HepG2 (cell line): Measurements from ENCODE around the gene PTX4. TPM values are rescaled to one million over a fixed set of nuclear protein-coding genes. Genes with fewer than 3 reads are reported as not detected.

Experiments
- HDAC1 ChIP-seq: sonication (generic); formaldehyde crosslinking; IDR thresholded peaks from 2 replicates; pipeline ENCODE4 v1.5.1; 2020; ENCODE audit warnings: mild to moderate bottlenecking, missing genetic modification reagents
- HHEX ChIP-seq: IDR thresholded peaks from 2 replicates; pipeline ENCODE4 v1.6.1; 2016; ENCODE audit warnings: control low read depth
- HOXA9 ChIP-seq: sonication (generic); formaldehyde crosslinking; IDR thresholded peaks from 2 replicates; pipeline ENCODE4 v1.8.1; 2022; ENCODE audit warnings: missing genetic modification reagents, mild to moderate bottlenecking, moderate library complexity, borderline replicate concordance
- JUN ChIP-seq: sonication (generic); formaldehyde crosslinking; IDR thresholded peaks from 2 replicates; pipeline ENCODE4 v1.4.0; 2020; ENCODE audit warnings: mild to moderate bottlenecking, missing genetic modification reagents
- KDM3A ChIP-seq: IDR thresholded peaks from 2 replicates; pipeline ENCODE4 v1.6.1; 2018; ENCODE audit warnings: low read depth, missing compliant biosample characterization
- MIER2 ChIP-seq: IDR thresholded peaks from 2 replicates; pipeline ENCODE4 v1.6.1; 2016; ENCODE audit warnings: missing biosample characterization, missing genetic modification reagents
- NFAT5 ChIP-seq: sonication (generic); formaldehyde crosslinking; IDR thresholded peaks from 2 replicates; pipeline ENCODE4 v1.4.0; 2020; ENCODE audit warnings: missing genetic modification reagents
- NR0B2 ChIP-seq: sonication (generic); formaldehyde crosslinking; IDR thresholded peaks from 2 replicates; pipeline ENCODE4 v1.4.0; 2020; ENCODE audit warnings: mild to moderate bottlenecking, missing genetic modification reagents
- PAF1 ChIP-seq: IDR thresholded peaks from 2 replicates; pipeline ENCODE4 v1.6.1; 2016; ENCODE audit warnings: missing genetic modification reagents, missing compliant biosample characterization
- RBM22 ChIP-seq: fragments of 200-400 bp; formaldehyde crosslinking; optimal IDR thresholded peaks from 2 replicates; pipeline ENCODE3; 2017; ENCODE audit warnings: mild to moderate bottlenecking, low read length, moderate library complexity
- RFX5 ChIP-seq: IDR thresholded peaks from 2 replicates; pipeline ENCODE4 v1.6.1; 2011; ENCODE audit warnings: low read depth, low read length, improper control_type of control experiment
- RXRA ChIP-seq: sonication (generic); formaldehyde crosslinking; IDR thresholded peaks from 2 replicates; pipeline ENCODE4 v1.5.1; 2020; ENCODE audit warnings: missing genetic modification reagents
- SIX1 ChIP-seq: sonication (generic); formaldehyde crosslinking; IDR thresholded peaks from 2 replicates; pipeline ENCODE4 v1.4.0; 2020; ENCODE audit warnings: missing genetic modification reagents, borderline replicate concordance
- TCF7L2 ChIP-seq: IDR thresholded peaks from 2 replicates; pipeline ENCODE4 v1.6.1; 2011; ENCODE audit warnings: mild to moderate bottlenecking, low read depth, low read length, moderate library complexity
- U2AF1 ChIP-seq: fragments of 200-400 bp; formaldehyde crosslinking; optimal IDR thresholded peaks from 2 replicates; pipeline ENCODE3; 2017; ENCODE audit warnings: mild to moderate bottlenecking, low read depth, low read length
- ZBTB46 ChIP-seq: sonication (generic); formaldehyde crosslinking; IDR thresholded peaks from 2 replicates; pipeline ENCODE4 v1.4.0; 2020; ENCODE audit warnings: mild to moderate bottlenecking, missing genetic modification reagents, borderline replicate concordance
- ZGPAT ChIP-seq: IDR thresholded peaks from 2 replicates; pipeline ENCODE4 v1.6.1; 2016; ENCODE audit warnings: mild to moderate bottlenecking
- ZNF337 ChIP-seq: sonication (generic); formaldehyde crosslinking; IDR thresholded peaks from 2 replicates; pipeline ENCODE4 v1.5.1; 2020; ENCODE audit warnings: missing genetic modification reagents, low read depth, mild to moderate bottlenecking, borderline replicate concordance
- ZNF501 ChIP-seq: sonication (generic); formaldehyde crosslinking; IDR thresholded peaks from 2 replicates; pipeline ENCODE4 v1.5.1; 2020; ENCODE audit warnings: mild to moderate bottlenecking, moderate library complexity, missing genetic modification reagents
- ZNF572 ChIP-seq: sonication (generic); formaldehyde crosslinking; IDR thresholded peaks from 2 replicates; pipeline ENCODE4 v1.5.1; 2020; ENCODE audit warnings: mild to moderate bottlenecking, missing genetic modification reagents
- ZNF709 ChIP-seq: sonication (generic); formaldehyde crosslinking; IDR thresholded peaks from 2 replicates; pipeline ENCODE4 v1.5.0; 2020; ENCODE audit warnings: mild to moderate bottlenecking, missing genetic modification reagents
- ZNF724P ChIP-seq: sonication (generic); formaldehyde crosslinking; IDR thresholded peaks from 2 replicates; pipeline ENCODE4 v1.8.0; 2022; ENCODE audit warnings: missing genetic modification reagents, borderline replicate concordance
- polyA plus RNA-seq, 8 experiments: library from polyadenylated mRNA; depleted of rRNA in 3 of 8; stranded (reverse) in 7 of 8; unstranded in 1 of 8; fragments of >200 nt; fragmentation: Illumina TruSeq in 4 of 8; extraction: Trizol in 4 of 8; gene quantifications; 2 replicates each; pipeline versions ENCODE4 v1.2.1 to v1.2.3, GENCODE V29; 2011 to 2016; ENCODE audit warnings: low read depth in 4 of 8, missing spikeins in 1 of 8, mixed read lengths in 1 of 8; ENCODE audit not compliant: insufficient read depth in 1 of 8
- total RNA-seq, 5 experiments: library from RNA; depleted of rRNA; stranded (reverse); fragments of >200 nt; fragmentation: Illumina TruSeq; extraction: Trizol; gene quantifications; 2 replicates each; pipeline ENCODE4 v1.2.3, GENCODE V29; 2016; ENCODE audit warnings: low read depth in 1 of 5

PTX4 gene
- total and polyA plus RNA-seq, 2 of the 13 experiments (the other 11 are each of a cell fraction or from before 2014, with no cell fraction given): 0.04 TPM; not detected in 1

DNA sequence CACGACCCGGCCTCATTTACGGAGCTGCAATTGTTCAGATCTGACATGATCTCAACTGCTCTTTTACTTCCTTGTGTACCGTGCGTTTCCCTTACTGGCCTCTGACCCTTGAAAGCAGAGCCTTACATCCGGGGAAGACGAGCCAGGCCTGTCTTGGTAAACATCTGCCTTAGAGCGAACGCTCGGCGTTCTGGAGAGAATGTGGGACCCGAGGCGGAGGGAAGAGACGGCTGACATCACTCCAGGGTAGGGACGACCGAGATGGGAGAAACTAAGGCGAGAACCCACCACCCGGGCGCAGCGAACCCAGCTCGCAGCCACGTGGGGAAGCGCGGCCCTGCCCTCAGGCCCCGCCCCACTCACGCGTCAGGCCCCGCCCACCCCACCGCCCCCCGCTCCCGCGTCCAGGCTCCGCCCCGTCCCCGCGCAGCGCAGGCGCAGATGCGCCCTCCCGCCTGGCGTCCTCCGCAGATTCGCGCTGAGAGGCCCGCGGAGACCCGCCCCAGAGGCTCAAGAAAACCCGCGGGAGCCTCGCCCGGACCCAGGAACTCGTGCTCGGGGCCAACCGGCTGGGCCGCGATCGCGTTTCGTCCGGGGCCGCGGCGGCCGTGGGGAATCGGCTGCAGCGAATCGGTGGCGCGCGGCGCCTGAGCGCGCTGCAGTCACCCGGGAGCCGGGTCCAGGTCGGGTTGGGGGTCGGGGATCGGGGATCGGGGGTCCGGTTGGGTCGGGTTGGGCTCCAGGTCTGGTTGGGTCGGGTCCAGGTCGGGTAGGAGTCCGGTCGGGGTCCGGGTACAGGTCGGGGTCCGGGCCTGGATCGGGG lies 4.4 kb upstream of the PTX4 start, which contains the start of gene TELO2 (continued):
- TF ChIP-seq NR0B2 (CRISPR knock-in tag): peak; percentile 45; the same call in 1 of the 2 replicates
- TF ChIP-seq ZGPAT (CRISPR knock-in tag): peak; percentile 77; the same call in 1 of the 2 replicates
- peak; percentile 87 for TF ChIP-seq HDAC1 (CRISPR knock-in tag)
- TF ChIP-seq KDM3A (CRISPR knock-in tag): no peak; the same call in 1 of the 2 replicates
- no peak for TF ChIP-seq U2AF1
- TF ChIP-seq PAF1 (CRISPR knock-in tag): no peak
- no peak; the same call in 1 of the 2 replicates for TF ChIP-seq NFAT5 (CRISPR knock-in tag)
- no peak for TF ChIP-seq ZBTB46 (CRISPR knock-in tag)
- no peak for TF ChIP-seq SIX1 (CRISPR knock-in tag)
- no peak for TF ChIP-seq HOXA9 (CRISPR knock-in tag)
- no peak for TF ChIP-seq ZNF572 (CRISPR knock-in tag)
- TF ChIP-seq RBM22: no peak
- no peak for TF ChIP-seq ZNF709
- TF ChIP-seq ZNF724P (CRISPR knock-in tag): no peak; the same call in 1 of the 2 replicates
- TF ChIP-seq TCF7L2: no peak
- TF ChIP-seq ZNF501 (CRISPR knock-in tag): peak; percentile 57
- no peak for TF ChIP-seq MIER2 (CRISPR knock-in tag)
- TF ChIP-seq JUN (CRISPR knock-in tag): no peak
- TF ChIP-seq RXRA (CRISPR knock-in tag): no peak
- no peak for TF ChIP-seq ZNF337 (CRISPR knock-in tag)
- no peak for TF ChIP-seq HHEX (CRISPR knock-in tag)
- TF ChIP-seq RFX5: no peak
